Tibial nerve (tissue), 4 donors: ENCODE results near the gene LAD1. TPM values are rescaled to one million over a fixed set of nuclear protein-coding genes. Genes with fewer than 3 reads are reported as not detected.

ENCODE experiments used
- DNase-seq, 2 donors: peaks; one replicate each; pipeline ENCODE4 v3.0.0-alpha.2; 2019; ENCODE audit warnings: low spot score in 2 of 2
- H3K27ac ChIP-seq, 4 donors: fragments of 200-600 bp; sonication (generic) in 3 of 4; one replicate each; pipeline ENCODE4 v1.5.1; 2017 to 2019; ENCODE audit warnings: mild to moderate bottlenecking in 1 of 4
- H3K27me3 ChIP-seq, 2 donors: fragments of 200-600 bp; sonication (generic) in 1 of 2; one replicate each; pipeline versions ENCODE4 v1.5.1 to v1.6.0; 2017 to 2019
- H3K36me3 ChIP-seq, 3 donors: fragments of 200-600 bp; sonication (generic); one replicate each; pipeline ENCODE4 v1.5.1; 2018 to 2019
- H3K4me1 ChIP-seq, 4 donors: fragments of 200-600 bp; sonication (generic) in 3 of 4; one replicate each; pipeline ENCODE4 v1.5.1; 2017 to 2019
- H3K4me3 ChIP-seq, 4 donors: fragments of 200-600 bp; sonication (generic) in 3 of 4; one replicate each; pipeline ENCODE4 v1.5.1; 2017 to 2019; ENCODE audit warnings: mild to moderate bottlenecking in 1 of 4, moderate library complexity in 1 of 4
- H3K9me3 ChIP-seq, 4 donors: fragments of 200-600 bp; sonication (generic) in 3 of 4; one replicate each; pipeline ENCODE4 v1.5.1; 2017 to 2019
- EP300 ChIP-seq, 2 donors: sonication (generic); formaldehyde crosslinking; IDR thresholded peaks; one replicate each; pipeline ENCODE4 v1.6.1; 2017; ENCODE audit warnings: antibody characterized with exemption in 2 of 2, mild to moderate bottlenecking in 1 of 2
- POLR2A ChIP-seq, 2 donors: fragments of 450-650 bp; IDR thresholded peaks; one replicate each; pipeline ENCODE4 v1.6.1; 2017; ENCODE audit warnings: antibody characterized with exemption in 2 of 2, mild to moderate bottlenecking in 2 of 2, moderate library complexity in 2 of 2
- WGBS, 2 donors: methylation state at CpG; one replicate each; pipeline ENCODE4 v1.1.5; 2018; 5-methylcytosine and 5-hydroxymethylcytosine counted together
- total RNA-seq, 4 donors: library from RNA; depleted of rRNA; stranded (reverse); fragments of >200 nt; gene quantifications; one replicate each; pipeline ENCODE4 v1.1.0, GENCODE V29; 2016
- TF ChIP-seq, protein P1 (sequence below), 5 experiments: fragments of 200-600 bp in 3 of 5; fragments of 450-650 bp in 2 of 5; sonication (generic) in 3 of 5; IDR thresholded peaks; one replicate each; pipeline ENCODE4 v1.5.1; 2016 to 2019; ENCODE audit warnings: antibody characterized with exemption in 5 of 5, mild to moderate bottlenecking in 3 of 5, moderate library complexity in 2 of 5

The LAD1 gene
- total RNA-seq, 4 donors from 2014 or later, result not detected

DNA sequence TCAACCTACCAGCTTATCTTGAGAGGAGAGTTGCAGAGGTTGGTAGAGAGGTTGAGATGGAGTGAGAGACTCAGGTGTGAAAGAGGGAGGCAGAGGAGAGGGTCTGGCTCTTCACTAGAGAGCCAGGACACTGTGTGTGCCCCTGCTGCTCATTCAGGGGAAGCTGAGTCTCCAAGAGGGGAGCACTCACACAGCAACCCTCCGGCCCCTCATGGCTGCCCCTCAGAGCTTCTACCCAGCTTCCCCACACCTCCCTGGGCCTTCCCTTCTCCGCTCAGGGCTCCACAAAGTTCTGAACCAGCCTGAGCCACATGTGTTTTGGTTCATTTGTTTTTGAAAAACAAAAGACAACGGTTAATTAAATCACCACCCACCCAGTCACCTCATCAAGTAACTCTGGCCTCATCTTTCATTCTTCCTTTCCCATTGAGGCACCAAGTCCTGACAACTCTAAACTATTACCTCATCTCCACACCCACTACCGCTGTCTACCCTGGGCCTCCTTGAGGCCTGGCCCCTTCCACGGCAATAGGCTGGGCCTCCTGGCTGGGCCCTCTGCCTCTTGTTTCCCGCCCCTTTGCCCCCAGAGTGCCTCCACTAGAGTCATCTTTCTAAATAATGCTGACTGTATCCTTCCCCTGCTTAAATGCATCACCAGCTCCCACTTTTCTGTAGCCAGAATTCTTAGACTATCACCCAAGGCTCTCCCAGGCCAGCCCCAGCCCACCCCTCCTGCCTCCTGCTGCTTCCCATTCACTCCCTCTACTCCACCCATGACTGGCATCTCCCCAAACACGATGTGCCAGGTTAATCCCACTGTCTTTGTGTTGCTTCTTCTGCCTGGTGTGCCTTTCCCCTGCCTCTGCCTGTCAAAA, 54.7 kb downstream of the LAD1 start:
- WGBS, 2 donors, result 67% methylated on average over 7 of the region's 7 CpGs
- no peak for TF ChIP-seq POLR2A (IDR thresholded peaks at IDR 0.05)
- TF ChIP-seq, protein P1, sequence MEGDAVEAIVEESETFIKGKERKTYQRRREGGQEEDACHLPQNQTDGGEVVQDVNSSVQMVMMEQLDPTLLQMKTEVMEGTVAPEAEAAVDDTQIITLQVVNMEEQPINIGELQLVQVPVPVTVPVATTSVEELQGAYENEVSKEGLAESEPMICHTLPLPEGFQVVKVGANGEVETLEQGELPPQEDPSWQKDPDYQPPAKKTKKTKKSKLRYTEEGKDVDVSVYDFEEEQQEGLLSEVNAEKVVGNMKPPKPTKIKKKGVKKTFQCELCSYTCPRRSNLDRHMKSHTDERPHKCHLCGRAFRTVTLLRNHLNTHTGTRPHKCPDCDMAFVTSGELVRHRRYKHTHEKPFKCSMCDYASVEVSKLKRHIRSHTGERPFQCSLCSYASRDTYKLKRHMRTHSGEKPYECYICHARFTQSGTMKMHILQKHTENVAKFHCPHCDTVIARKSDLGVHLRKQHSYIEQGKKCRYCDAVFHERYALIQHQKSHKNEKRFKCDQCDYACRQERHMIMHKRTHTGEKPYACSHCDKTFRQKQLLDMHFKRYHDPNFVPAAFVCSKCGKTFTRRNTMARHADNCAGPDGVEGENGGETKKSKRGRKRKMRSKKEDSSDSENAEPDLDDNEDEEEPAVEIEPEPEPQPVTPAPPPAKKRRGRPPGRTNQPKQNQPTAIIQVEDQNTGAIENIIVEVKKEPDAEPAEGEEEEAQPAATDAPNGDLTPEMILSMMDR (IDR thresholded peaks at IDR 0.05), result no peak
- no peak for TF ChIP-seq EP300 (IDR thresholded peaks at IDR 0.05)

DNA sequence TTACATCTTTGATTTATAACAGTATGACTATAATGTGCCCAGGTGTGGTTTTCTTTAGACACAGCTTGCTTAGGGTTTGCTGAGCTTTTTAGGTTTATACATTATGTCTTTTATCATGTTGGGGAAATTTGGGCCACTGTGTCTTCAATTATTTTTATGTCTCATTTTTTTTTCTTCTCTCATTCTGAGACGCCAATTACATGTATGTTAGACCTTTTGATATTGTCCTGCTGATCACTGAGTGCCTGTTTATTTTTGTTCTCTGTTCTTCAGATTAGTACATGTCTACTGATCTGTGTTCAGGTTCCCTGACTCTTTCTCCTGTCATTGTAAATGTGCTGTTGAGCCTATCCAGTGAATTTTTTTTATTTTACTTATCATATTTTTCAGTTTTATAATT, 57.7 kb downstream of the LAD1 start:
- TF ChIP-seq, protein P1 (IDR thresholded peaks at IDR 0.05), result no peak
- TF ChIP-seq EP300 (IDR thresholded peaks at IDR 0.05), result no peak
- no peak for TF ChIP-seq POLR2A (IDR thresholded peaks at IDR 0.05)
- WGBS, 2 donors, result 88 to 89% methylated on average over 1 of the region's 1 CpG

More for the DNA sequence above, 54.7 kb downstream of the LAD1 start:
- no peak overlapping the region for H3K4me3 ChIP-seq
- no peak for DNase-seq
- peaks cover 0 to 7% of the 10 kb centered on the region in 2 donors for H3K27me3 ChIP-seq
- H3K9me3 ChIP-seq, result peaks cover 0 to 13% (median 0%) of the 10 kb centered on the region in 4 donors
- H3K4me1 ChIP-seq, result no peaks in the 10 kb centered on the region
- H3K36me3 ChIP-seq, result no peaks in the 10 kb centered on the region
- no peak overlapping the region for H3K27ac ChIP-seq

DNA sequence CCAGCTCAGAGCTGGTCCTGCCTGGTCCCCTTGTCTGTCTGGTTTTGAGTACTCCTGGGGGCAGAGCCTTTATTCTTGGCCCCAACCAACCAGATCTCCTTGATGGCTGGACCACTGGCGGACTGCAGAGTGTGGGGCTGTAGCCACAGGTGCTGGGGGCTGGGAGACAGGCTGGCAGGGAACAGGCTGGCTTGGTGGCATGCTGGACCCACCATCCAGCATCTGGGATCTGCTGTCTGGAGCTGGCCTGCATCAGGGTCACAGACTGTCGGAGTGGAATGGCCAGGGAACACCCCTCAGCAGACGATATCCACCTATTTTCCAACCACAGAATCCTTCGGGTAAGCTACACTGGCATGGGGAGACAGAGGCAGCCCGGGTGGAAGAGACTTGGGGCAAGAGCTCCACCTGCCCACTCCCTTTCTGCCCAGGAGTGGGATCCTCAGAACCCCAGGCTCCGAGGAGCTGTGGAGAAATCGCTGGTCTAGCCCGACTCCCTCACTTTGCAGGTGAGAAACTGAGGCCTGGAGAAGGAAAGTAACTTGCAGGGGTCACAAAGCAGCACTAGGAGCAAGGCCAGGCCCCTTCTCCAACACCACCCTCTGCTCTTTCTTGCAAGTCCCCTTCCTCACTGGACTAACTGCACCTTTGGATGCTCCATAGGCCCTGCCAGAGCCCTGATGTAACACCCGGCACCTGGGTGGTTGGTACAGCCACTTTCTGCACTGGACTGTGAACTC, 62.2 kb downstream of the LAD1 start:
- WGBS, 2 donors, result 92 to 96% methylated on average over 8 to 9 of the region's 9 CpGs
- no peak for TF ChIP-seq POLR2A (IDR thresholded peaks at IDR 0.05)
- TF ChIP-seq EP300 (IDR thresholded peaks at IDR 0.05), result no peak
- TF ChIP-seq, protein P1 (IDR thresholded peaks at IDR 0.05), result no peak
- no peak overlapping the region for H3K27ac ChIP-seq
- DNase-seq, result no peak
- H3K36me3 ChIP-seq, result no peaks in the 10 kb centered on the region
- H3K4me1 ChIP-seq, result no peaks in the 10 kb centered on the region
- H3K27me3 ChIP-seq, result no peaks in the 10 kb centered on the region
- H3K4me3 ChIP-seq, result no peak overlapping the region
- H3K9me3 ChIP-seq, result peaks cover 0 to 9% (median 0%) of the 10 kb centered on the region in 4 donors

More for the DNA sequence above, 57.7 kb downstream of the LAD1 start:
- Histone ChIP-seq H3K4me3 (no peak overlapping the region), H3K4me1 (no peaks in the 10 kb centered on the region), H3K9me3 (peaks cover 0 to 13% (median 0%) of the 10 kb centered on the region in 4 donors), H3K27me3 (no peaks in the 10 kb centered on the region), H3K27ac (no peak overlapping the region), H3K36me3 (no peaks in the 10 kb centered on the region)
- no peak for DNase-seq

DNA sequence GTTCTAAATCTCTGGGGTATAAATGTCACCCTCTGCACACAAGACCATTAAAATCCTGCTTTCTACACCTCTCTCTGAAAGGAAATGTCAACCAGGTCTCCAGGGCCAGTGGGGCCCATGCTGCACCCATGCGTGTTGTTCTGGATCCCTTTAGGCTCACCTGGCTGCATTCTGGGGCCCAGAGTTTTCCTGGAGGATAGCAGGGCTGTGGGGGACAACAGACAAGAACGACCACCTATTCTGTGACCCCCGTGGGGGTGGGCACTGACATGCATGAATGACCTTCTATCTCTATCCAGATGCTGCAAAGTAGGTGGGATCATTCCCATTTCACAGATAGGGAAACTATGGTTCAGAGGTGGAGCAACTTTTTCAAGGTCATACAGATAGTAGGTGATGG, 63.2 kb downstream of the LAD1 start:
- no peaks in the 10 kb centered on the region for H3K9me3 ChIP-seq
- no peaks in the 10 kb centered on the region for H3K27me3 ChIP-seq
- TF ChIP-seq, protein P1 (IDR thresholded peaks at IDR 0.05), result no peak
- TF ChIP-seq EP300 (IDR thresholded peaks at IDR 0.05), result no peak
- no peak for TF ChIP-seq POLR2A (IDR thresholded peaks at IDR 0.05)
- H3K27ac ChIP-seq, result no peak overlapping the region
- no peak overlapping the region for H3K4me3 ChIP-seq
- DNase-seq, result no peak
- 76 to 91% methylated on average over 3 of the region's 3 CpGs for WGBS, 2 donors
- no peaks in the 10 kb centered on the region for H3K4me1 ChIP-seq
- H3K36me3 ChIP-seq, result no peaks in the 10 kb centered on the region
